Myocyte (in vitro differentiated cells): ENCODE measurements around the gene ARL8B. TPM values are rescaled to one million over a fixed set of nuclear protein-coding genes. Genes with fewer than 3 reads are reported as not detected.
A peak's percentile ranks its signal among the peaks of the same experiment; 100 is the strongest.
"Not testable (repeated sequence)": the region's sequence is repeated elsewhere in the genome, so short reads cannot be mapped to it uniquely, and the experiment has no call there.

ENCODE experiments used
- DNase-seq: peaks from one replicate; pipeline ENCODE4 v3.0.0-alpha.2; 2012; ENCODE audit warnings: low read depth
- polyA plus RNA-seq: library from polyadenylated mRNA; unstranded; fragments of >200 nt; gene quantifications from one replicate; pipeline ENCODE4 v1.2.1, GENCODE V29; 2012; ENCODE audit warnings: missing spikeins
- total RNA-seq: library from RNA; depleted of rRNA; stranded (reverse); fragments of >200 nt; gene quantifications from 2 replicates; pipeline ENCODE4 v1.2.3, GENCODE V29; 2014

ARL8B gene
- 52.0 and 62.0 TPM in 2 replicates for total RNA-seq
- 46.2 TPM for polyA plus RNA-seq

- peak; percentile 87 for DNase-seq
These were observed at the start of gene ARL8B for GRCh38 chr3:5122030-5122740. ARL8B (plus strand) TSS chr3:5122292; CDS start chr3:5122466, 174 bp downstream.

GRCh38 chr3:5073374-5074085 is 48.6 kb upstream of the ARL8B start:
- DNase-seq: no peak

DNA sequence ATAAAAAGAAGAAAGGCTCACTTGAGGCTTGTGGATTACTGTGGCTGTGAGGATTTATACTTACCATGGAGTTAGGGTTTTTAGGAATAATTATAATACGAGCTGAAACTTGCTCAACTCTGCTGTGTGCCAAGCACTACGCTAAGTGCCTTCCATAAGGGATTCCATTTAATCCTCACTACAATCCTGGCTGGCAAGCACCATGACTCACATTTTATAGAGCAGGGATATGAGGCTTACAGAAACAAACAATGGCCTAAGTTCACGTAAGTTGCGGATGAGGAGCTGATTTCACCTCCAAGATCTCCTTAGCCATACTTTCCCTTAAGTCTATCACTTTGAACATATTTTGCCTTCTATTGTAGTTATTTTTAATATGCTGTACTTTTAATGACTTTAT is 43.9 kb upstream of the ARL8B start:
- no peak for DNase-seq

- DNase-seq: no peak
These were observed 42.3 kb upstream of the ARL8B start for GRCh38 chr3:5079761-5080160.

- no peak for DNase-seq
These were observed 41.1 kb upstream of the ARL8B start for GRCh38 chr3:5080779-5081550.

- not testable (repeated sequence) for DNase-seq
These were observed 39.9 kb upstream of the ARL8B start for GRCh38 chr3:5081973-5082788.

DNA sequence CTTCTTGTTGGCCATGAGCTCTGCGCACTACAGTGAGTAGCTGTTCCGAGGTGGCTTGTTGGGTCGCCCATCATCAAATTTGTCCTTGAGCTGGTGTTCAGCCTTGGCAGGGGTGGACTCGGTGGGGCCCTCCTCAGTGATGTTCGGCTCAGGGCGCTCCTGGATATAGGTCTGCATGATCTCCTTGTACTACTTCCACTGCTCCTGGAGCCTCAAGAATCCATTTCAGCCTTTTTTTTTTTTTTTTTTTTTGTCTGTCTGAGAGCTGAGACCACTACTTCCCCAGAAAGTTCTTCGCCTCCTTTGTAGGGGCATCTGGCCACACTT is 39.3 kb upstream of the ARL8B start:
- DNase-seq: no peak

DNA sequence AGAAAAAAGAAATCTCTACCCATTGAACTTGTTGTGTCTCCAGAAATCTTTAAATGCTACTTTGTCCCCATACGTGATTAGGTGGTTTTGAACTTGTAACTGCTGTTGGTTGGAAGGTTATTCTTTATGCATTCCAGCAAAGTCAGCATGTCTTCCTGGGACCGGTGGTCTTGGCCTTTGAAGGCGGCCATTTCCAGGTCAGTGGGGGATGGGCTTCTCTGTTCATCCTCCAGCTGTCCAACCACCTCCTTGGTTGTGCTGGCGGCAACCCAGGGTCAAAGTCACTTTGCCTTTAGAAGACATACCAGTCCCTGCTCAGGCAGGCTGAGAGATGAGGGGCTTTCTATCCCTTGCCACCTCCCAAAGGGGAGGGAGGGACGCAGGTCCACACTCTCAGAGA is 37.9 kb upstream of the ARL8B start:
- DNase-seq: peak; percentile 12

DNA sequence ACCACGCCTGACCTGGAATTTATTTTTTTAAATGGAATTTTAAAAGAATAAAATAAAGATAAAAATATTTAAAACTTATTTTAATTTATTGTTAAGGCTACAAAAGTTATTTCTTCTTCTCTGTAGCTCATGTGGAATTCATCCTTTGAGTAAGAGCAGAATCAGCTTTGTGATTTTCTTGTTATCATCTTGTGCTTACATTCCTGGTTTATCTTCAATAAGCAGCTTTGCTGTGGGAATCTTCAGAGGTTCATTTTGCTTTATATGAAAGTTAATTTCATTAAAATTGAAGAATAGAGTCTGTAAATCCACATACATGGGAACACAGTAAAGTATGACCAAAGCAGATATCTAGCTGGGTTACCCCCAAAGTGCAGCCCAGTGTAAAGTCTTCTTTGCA is 35.4 kb upstream of the ARL8B start:
- DNase-seq: no peak

- no peak for DNase-seq
These were observed 34.9 kb upstream of the ARL8B start for GRCh38 chr3:5087209-5087608.

- no peak for DNase-seq
These were observed 31.9 kb upstream of the ARL8B start for GRCh38 chr3:5090197-5090596.

- no peak for DNase-seq
These were observed 30.1 kb upstream of the ARL8B start for GRCh38 chr3:5092018-5092417.

GRCh38 chr3:5093731-5094130 is 28.4 kb upstream of the ARL8B start:
- DNase-seq: peak; percentile 36

DNA sequence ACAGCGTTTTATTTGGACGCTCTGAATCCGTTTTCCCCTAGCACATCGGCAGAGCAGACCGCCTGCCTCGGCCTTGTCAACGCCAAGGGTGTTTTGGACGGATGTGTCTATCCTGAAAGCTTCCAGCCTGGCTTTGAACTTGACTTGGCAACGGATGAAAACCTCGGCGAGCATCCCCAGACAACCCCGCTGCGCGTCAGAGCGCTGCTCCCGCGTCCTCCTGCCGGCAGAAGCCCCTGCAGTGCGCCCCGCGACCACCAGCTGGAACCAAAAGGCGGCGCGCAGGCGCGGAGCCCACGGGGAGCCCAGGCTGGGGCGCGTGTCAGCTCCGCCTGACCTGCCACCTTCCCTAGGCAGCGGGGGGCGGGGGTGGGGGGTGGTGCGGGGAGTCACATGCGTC is 26.2 kb upstream of the ARL8B start:
- DNase-seq: no peak

DNA sequence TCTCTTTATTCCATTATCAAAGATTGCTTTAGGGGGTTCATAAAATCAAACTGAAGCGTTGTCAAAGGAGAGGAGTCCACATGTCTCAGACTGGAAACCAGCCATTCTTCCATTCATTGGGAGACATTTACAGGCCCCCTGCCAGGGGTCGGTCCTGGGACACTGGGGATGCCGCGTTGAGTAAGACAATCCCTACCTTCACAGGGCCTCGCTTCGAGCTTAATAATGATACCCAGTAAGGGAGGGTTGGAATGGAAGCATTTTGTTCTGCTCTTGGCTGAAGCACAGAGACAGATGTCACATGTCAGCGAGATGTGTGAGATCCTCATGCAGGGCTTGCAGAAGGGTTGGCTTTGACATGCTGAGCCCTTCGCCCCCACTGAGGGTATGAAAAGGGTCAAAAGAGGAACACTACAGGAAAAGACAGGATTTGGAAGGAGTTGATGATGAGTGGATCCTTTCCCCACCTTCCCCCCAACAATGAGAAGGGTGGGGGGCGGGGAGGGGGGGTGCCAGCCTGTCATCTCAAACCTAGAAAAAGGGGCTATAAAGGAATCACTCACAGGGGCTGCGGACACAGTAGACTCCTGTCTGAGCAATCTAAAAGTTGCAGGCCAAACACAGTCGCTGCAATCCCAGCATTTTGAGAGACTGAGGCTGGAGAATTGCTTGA is 25.6 kb upstream of the ARL8B start:
- no peak for DNase-seq

DNA sequence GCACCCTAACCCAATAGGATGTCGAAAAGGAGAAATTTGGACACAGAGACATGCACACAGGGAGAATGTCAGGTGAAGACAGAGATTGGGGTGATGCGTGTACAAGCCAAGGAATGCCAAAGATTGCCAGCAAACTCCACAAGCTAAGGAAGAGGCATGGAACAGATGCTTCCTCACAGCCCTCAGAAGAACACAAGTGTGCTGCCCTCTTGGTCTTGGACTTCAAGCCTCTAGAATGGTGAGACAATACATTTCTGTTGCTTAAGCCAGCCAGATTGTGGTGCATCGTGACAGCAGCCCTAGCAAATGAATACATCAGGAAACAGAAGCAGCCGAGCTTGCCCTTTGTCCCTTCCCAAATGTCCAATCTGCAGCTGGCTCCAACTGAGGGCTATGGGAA is 23.7 kb upstream of the ARL8B start:
- no peak for DNase-seq

- DNase-seq: no peak
These were observed 19.6 kb upstream of the ARL8B start for GRCh38 chr3:5102532-5102931.

DNA sequence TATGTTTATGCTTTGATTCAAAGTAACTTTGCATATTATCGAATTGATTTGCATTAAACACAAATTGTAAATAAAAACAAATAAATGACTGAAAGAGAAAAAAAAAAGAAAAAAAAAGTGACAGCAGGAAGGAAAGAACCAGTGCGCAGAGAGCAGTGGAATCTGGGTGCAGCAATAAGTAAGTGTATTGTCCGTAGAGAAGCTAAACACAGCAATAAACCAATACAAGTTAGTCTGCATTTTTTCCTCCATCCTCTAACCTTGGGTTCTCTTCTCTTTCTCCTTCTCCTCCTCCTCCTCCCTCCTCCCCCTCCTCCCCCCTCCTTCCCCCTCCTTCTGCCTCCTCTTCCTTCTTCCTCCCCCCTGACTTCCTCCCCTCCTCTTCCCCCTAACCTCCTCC is 18.3 kb upstream of the ARL8B start:
- DNase-seq: no peak

- DNase-seq: no peak
These were observed 17.0 kb upstream of the ARL8B start for GRCh38 chr3:5105050-5105449.

DNA sequence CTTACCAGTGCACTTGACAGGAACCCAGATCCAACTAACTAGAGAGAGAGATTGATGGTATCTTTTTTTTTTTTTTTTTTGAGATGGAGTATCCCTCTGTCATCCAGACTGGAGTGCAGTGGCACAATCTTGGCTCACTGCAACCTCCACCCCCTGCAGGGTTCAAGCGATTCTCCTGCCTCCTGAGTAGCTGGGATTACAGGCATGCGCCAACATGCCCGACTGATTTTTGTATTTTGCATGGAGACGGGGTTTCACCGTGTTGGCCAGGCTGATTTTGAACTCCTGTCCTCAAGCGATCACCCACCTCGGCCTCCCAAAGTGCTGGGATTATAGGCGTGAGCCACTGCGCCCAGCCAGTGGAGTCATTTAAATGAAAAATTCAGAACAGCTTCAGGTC is 15.7 kb upstream of the ARL8B start:
- DNase-seq: not testable (repeated sequence)

DNA sequence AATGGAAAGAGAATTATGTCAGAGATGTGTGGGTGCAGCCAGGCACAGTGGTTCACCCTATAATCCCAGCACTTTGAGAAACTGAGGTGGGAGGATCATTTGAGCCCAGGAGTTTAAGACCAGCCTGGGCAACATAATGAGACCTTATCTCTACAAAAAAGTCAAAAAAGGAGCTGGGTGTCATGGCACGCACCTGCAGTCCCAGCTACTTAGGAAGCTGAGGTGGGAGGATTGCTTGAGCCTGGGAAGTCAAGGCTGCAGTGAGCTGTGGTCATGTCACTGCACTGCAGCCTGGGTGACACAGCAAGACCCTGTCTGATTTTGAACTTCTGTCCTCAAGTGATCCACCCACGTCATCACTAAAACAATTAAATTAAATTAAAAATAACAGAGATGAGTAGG is 15.2 kb upstream of the ARL8B start:
- DNase-seq: not testable (repeated sequence)
